Uterus (tissue), 4 donors: ENCODE measurements around the gene MRE11. TPM values are rescaled to one million over a fixed set of nuclear protein-coding genes. Genes with fewer than 3 reads are reported as not detected.

Experiments used
- DNase-seq, 2 donors: peaks; one replicate each; pipeline ENCODE4 v3.0.0-alpha.2; 2019 to 2020
- H3K27ac ChIP-seq, 2 donors: fragments of 200-600 bp; sonication (generic); 1 replicate in 1 of 2; 2 replicates in 1 of 2; pipeline ENCODE4 v1.5.1; 2016 to 2018
- H3K27me3 ChIP-seq, 2 donors: fragments of 200-600 bp; sonication (generic); one replicate each; pipeline ENCODE4 v1.5.1; 2018 to 2019; ENCODE audit warnings: control low read depth in 1 of 2
- H3K36me3 ChIP-seq, 2 donors: fragments of 200-600 bp; sonication (generic); one replicate each; pipeline ENCODE4 v1.5.1; 2019; ENCODE audit warnings: control low read depth in 1 of 2
- H3K4me1 ChIP-seq, 2 donors: fragments of 200-600 bp; sonication (generic); one replicate each; pipeline ENCODE4 v1.5.1; 2018 to 2019; ENCODE audit warnings: control low read depth in 1 of 2
- H3K4me3 ChIP-seq, 2 donors: fragments of 200-600 bp; sonication (generic); 1 replicate in 1 of 2; 2 replicates in 1 of 2; pipeline ENCODE4 v1.5.1; 2018 to 2019; ENCODE audit warnings: mild to moderate bottlenecking in 1 of 2
- H3K9me3 ChIP-seq, 2 donors: fragments of 200-600 bp; sonication (generic); one replicate each; pipeline ENCODE4 v1.5.1; 2019; ENCODE audit warnings: control low read depth in 1 of 2
- CTCF ChIP-seq, 4 experiments: fragments of 200-600 bp in 2 of 4; fragments of 450-650 bp in 2 of 4; sonication (generic) in 2 of 4; IDR thresholded peaks; one replicate each; pipeline ENCODE4 v1.5.1; 2016 to 2019; ENCODE audit warnings: antibody characterized with exemption in 4 of 4, mild to moderate bottlenecking in 2 of 4, moderate library complexity in 1 of 4
- POLR2A ChIP-seq, 2 donors: fragments of 450-650 bp; IDR thresholded peaks; one replicate each; pipeline ENCODE4 v1.6.1; 2016; ENCODE audit warnings: antibody characterized with exemption in 2 of 2, mild to moderate bottlenecking in 1 of 2, moderate library complexity in 1 of 2
- intact Hi-C: fragments of 100-400 bp; cut with DNase I; formaldehyde crosslinking; loops from one replicate; pipeline ENCODE4 v1.15.1; 2023; ENCODE audit warnings: low total_unique reads
- total RNA-seq, 4 donors: library from RNA; depleted of rRNA in 3 of 4; stranded (reverse); fragments of >200 nt in 3 of 4; gene quantifications; one replicate each; pipeline versions ENCODE4 v1.1.0 to v1.2.4, GENCODE V29; 2014 to 2023
- donor health status: DM: yes; HTN: yes; CAD: no.

Gene MRE11
- total RNA-seq, 4 donors from 2014 or later: 5.9 to 45.8 (median 16.9) TPM

- Histone ChIP-seq H3K27ac (peak overlapping the region; percentile 8 to 20), H3K9me3 (no peaks in the 10 kb centered on the region), H3K27me3 (no peaks in the 10 kb centered on the region), H3K36me3 (no peaks in the 10 kb centered on the region), H3K4me3 (no peak overlapping the region), H3K4me1 (no peaks in the 10 kb centered on the region)
- intact Hi-C loops: no loop called here
- TF ChIP-seq POLR2A (IDR thresholded peaks at IDR 0.05) (no peak), CTCF (IDR thresholded peaks at IDR 0.05) (no peak)
- peak; percentile 50 to 75 for DNase-seq
These were observed 32.1 kb upstream of the MRE11 start for GRCh38 chr11:94525546-94526324.

- TF ChIP-seq CTCF (IDR thresholded peaks at IDR 0.05) (no peak), POLR2A (IDR thresholded peaks at IDR 0.05) (no peak)
- Histone ChIP-seq H3K27ac (no peak overlapping the region), H3K4me1 (no peaks in the 10 kb centered on the region), H3K4me3 (no peak overlapping the region), H3K27me3 (no peaks in the 10 kb centered on the region), H3K36me3 (no peaks in the 10 kb centered on the region), H3K9me3 (no peaks in the 10 kb centered on the region)
- intact Hi-C loops: no loop called here
- no peak for DNase-seq
These were observed 30.7 kb upstream of the MRE11 start for GRCh38 chr11:94524341-94524740.

GRCh38 chr11:94521684-94522083 is 28.0 kb upstream of the MRE11 start:
- intact Hi-C loops: no loop called here
- H3K36me3 ChIP-seq: no peaks in the 10 kb centered on the region

GRCh38 chr11:94519478-94520084 is 25.9 kb upstream of the MRE11 start:
- Histone ChIP-seq H3K27me3 (no peaks in the 10 kb centered on the region), H3K27ac (no peak overlapping the region), H3K4me1 (no peaks in the 10 kb centered on the region), H3K4me3 (no peak overlapping the region), H3K9me3 (no peaks in the 10 kb centered on the region), H3K36me3 (no peaks in the 10 kb centered on the region)
- DNase-seq: no peak
- no peak for TF ChIP-seq POLR2A (IDR thresholded peaks at IDR 0.05)
- peak; percentile 58 to 75 (median 65) for TF ChIP-seq CTCF (IDR thresholded peaks at IDR 0.05)
- intact Hi-C loops: loop anchor here (10.0 kb wide), 1 partner anchor 65 kb away; no protein-coding TSS in a partner anchor

More at GRCh38 chr11:94521684-94522083, 28.0 kb upstream of the MRE11 start:
- H3K4me3 ChIP-seq: no peak overlapping the region
- H3K27ac ChIP-seq: no peak overlapping the region
- no peaks in the 10 kb centered on the region for H3K27me3 ChIP-seq
- H3K4me1 ChIP-seq: no peaks in the 10 kb centered on the region
- no peaks in the 10 kb centered on the region for H3K9me3 ChIP-seq
- TF ChIP-seq CTCF (IDR thresholded peaks at IDR 0.05) (no peak), POLR2A (IDR thresholded peaks at IDR 0.05) (no peak)
- no peak for DNase-seq

GRCh38 chr11:94518300-94518699 is 24.7 kb upstream of the MRE11 start:
- Histone ChIP-seq H3K27ac (no peak overlapping the region), H3K4me3 (no peak overlapping the region), H3K27me3 (no peaks in the 10 kb centered on the region), H3K36me3 (no peaks in the 10 kb centered on the region), H3K4me1 (no peaks in the 10 kb centered on the region), H3K9me3 (no peaks in the 10 kb centered on the region)
- DNase-seq: no peak
- intact Hi-C loops: loop anchor here (10.0 kb wide), 1 partner anchor 67 kb away; no protein-coding TSS in a partner anchor
- TF ChIP-seq POLR2A (IDR thresholded peaks at IDR 0.05) (no peak), CTCF (IDR thresholded peaks at IDR 0.05) (no peak)
